Measurements from ENCODE around the gene CSTB.

Gene CSTB

DNA sequence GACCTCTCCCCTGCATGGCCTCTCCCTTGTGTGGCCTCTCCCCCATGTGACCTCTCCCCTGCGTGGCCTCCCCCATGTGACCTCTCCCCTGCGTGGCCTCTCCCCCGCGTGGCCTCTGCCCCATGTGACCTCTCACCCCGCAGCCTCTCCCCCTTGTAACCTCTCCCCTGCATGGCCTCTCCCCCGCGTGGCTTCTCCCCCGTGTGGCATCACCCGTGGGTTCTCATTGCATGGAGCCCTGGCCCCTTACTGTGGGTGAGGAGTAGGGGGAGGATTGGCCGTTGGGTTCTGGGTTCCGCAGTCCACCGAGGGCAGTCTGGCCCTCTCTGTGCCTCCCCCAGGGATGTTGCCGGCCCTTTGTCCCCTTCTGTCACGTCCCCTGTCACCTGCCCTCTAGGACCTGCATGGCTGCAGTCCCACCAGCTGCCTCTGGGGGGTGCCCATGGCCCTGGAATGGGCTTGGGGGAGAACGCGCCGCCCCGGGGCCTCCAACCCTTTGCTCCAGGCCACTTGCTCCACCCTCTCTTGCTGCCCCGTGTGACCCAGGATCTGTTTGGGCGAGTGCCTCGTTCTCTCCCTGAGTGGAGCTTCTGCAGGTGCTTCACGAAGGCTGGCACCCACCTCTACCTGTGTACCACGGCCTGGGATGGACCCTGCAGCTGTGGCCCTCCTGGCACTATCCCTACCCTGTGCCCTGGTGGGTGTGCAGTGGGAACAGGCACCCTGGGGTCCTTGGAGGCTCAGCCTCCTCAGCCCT, 34.6 kb upstream of the CSTB start:
- DNase-seq, result peak; percentile 51

DNA sequence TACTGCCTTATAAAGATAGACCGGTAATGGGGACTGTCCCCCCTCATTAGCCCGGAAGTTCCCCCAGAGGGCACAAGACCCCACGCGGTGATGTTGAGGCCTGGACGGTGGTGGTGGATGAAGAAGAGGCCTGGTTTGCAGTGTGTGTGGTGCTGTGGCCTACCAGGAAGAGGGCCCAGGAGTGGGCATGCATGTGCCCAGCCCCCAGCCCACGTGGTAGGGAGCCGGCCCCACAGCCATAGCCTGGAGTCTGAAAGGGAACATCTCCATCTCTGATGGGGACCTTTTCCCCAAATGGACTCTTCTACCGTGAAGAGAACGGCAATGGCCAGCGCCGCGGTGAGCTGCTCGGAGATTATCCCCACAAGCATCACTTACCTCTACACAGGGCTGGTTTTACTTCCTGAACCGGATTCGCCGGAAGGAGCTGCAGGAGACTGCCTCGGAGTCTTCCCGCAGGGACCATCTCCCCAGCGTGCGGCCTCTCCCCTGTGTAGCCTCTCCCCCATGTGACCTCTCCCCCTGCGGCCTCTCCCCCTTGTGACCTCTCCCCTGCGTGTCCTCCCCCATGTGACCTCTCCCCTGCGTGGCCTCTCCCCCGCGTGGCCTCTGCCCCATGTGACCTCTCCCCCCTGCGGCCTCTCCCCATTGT, 33.9 kb upstream of the CSTB start:
- no peak for DNase-seq

DNA sequence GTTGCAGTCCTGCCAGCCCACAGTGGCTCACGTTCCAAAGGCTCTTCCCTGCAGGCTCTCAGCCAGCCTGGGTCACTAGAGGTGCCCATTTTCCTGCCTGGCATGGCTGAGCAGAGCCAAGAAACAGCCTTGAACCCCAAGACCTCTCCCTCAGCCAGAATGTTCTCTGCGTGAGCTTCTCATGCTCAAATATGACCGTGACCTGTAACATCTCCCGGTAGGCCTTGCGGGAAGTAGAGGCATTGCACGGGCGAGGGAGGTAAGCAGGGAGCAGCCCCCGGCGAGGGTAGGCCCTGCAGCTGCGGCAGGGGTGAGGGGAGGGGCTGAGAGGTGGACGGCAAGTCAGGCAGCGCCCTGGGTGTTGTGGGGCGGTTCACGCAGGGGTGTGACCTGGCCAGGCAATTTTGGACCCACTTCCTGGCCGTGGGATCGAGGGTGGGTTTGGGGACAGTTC, 33.3 kb upstream of the CSTB start:
- no peak for DNase-seq

DNA sequence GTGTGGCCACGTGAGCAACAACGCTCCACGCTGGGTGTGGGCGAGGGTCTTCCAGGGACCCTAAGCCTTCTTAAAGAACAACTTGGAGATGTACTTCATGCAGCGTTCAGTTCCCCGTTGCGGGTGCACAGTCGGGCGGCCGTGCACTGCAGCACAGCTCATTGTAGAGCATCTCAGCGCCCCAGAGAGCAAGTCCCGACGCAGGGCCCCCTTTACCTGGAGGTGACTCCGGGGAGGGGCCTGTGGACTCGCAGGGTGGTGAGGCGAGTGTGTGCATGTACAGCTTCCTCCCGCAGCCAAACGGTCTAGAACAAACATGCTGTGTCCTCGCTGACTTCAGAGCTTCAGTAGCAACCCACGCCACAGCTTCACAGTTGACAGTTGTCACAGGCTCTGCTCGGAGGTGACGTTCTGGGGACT, 32.7 kb upstream of the CSTB start:
- no peak for DNase-seq

DNA sequence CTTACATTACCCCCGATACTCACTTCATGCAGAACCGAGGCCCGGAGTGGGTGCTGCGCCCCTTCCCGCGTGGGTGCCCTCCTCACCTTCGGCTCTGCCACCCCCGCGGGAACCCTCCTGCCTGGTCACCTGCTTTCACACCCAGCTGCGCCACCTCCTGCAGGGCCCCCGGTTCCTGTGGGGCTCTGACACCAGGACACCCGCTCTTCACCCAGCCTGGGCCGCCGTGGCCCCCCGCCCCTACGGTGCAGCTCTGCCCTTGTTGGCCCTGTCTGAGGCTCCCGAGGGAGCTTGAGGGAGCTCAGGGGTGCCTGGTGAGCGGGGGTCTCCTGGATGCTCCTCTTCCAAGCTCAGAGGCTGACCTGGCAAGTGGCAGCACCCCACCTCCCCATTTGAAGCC, 32.3 kb upstream of the CSTB start:
- DNase-seq, result no peak

DNA sequence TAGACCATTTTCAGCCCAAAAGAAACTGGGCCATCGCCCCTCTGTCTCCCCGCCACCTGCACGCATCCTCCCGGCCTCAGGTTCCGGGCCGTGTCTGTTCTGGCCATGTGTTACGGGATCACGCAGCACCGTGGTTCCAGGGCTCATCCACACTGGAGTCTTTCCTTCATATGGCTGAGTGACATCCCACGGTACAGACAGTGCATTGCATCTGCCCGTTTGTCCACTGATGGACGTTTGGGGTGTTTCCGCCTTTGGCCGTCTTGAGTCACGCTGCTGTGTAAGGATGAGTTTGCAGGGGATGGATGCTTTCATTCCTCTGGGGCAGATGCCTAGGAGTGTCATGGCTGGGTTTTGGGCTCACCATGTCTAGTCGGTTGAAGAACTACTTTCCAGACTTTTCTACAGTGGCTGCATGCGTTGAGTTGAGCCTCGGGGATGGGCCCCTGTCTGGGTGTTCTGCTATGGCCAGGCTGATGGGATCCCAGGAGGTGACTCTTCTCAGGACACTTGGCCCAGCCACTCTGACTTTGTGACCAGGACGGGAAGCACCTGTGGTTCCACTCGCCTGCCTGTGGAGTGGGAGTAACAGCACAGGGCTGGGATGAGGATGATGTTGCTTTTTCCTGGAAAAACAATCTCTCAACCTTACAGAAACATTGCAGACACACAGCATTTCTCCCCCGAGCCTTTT, 30.1 kb upstream of the CSTB start:
- DNase-seq, result no peak

DNA sequence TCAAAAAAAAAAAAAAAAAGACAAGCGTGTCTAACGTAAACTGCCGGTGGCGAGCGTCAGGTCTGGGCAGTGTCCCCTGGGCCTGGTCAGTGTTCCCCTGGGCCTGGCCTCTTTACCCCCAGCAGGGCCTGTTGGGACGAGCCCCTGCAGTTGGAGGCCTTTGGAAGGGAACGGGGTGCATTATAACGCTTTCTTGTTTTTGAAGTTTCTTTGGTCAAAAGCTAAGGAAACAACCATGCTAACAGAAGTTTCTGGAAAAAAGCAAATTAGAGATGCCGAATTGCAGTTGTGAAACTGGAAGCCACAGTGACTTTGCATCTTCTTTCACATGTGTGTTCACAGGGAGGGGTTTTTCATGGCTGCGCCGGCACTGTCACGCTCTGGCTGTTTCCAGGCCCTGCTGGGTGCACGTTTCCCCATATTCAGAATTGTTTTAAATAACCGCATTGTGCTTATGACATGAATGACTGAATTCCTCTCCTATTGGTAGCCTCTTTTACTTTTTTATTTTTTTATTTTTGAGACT, 29.2 kb upstream of the CSTB start:
- no peak for DNase-seq

DNA sequence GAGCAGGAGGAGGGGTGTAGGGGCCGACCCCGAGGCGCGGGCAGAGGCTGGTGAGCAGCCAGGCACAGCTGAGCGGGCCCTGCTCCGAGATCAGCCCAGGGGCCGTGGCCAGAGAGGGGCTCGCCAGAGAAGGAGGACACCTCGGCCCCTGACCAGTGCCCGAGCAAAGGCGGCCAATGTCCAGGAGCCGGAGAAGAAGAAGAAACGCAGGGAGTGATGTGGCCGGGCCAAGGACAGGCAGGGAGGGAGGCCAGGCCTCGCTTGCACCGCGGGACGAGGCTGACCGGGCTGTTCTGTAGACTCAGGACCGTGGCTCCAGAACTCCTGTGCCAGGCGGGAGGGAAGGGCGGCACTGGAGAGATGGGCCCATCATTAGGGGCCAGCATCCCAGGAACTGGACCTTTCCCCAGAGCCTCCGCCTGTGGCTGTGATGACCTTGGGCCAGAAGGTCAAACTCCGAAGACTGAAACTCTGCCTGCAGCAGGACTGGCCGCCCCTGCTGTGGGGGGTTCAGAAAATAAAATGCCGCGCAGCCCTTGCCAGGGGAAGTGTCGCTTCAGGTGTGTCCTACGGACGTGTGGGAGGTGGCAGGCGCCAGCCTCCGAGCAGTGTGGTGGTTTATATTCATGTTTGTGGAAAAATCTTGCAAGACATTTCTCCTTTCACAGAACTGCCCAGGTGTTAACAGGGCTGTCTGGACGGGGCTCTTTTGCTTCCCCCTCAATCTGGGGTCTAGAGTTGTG, 27.6 kb upstream of the CSTB start:
- DNase-seq, result no peak

DNA sequence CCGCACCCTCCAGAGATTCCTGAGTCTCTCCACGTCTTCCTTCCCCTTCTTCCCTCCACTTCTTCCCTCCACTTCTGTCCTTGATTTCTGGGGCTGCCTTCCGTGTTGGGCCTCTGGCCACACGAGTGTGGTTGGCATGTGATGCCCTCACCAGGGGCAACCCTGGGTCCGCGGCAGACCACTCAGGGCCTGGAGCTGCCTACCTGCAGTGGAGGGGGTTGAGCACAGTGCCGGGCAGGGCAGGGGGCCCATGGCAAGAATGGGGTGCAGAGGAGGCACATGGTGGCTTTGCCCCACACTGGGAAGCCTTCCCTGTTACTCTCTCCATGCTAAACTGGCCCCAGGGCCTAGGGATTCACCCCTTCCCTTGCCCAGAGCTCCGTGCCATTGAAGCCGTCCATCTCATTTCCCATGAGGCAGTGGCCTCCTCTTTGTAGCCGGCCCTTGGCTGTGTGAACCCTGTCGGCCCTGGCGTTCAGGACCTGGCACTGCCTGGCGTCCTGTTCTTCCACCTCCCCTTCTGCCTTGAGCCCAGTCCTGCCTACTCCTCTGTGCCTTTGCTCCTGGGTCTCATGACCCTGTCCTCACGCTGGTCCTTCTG, 26.7 kb upstream of the CSTB start:
- no peak for DNase-seq

DNA sequence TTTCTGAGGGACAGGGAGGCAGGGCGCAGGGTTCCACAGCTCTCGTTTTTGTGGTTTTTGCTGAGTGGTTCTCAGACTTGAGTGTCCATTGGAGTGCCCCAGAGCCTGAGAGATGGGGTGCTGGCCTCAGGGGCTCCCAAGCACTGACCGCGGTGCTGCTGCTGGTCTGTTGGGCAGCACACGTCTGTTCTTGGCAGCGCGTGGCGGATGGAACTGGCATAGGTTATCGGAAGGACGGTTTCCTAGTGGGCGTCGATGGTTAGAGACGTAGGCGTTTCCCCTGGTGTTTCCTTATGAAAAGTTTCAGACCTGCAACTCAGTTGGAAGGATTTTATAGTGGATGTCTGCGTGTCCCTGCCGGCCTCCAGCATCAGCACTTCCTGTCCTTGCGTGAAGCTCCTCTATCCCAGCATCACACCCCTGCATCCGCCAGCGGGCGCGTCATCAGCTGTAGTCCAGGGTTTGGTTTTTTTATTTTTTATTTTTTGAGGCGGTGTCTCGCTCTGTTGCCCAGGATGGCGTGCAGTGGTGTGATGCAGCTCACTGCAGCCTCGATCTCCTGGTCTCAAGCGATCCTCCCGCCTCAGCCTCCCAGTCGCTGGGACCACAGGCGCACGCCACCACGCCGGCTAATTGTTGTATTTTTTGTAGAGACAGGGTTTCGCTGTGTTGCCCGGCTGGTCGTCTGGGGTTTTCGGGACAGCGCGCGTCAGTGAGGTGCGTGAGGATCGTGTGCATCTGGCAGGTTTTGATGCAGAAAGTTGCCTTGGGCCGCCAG, 25.1 kb upstream of the CSTB start:
- DNase-seq, result no peak

DNA sequence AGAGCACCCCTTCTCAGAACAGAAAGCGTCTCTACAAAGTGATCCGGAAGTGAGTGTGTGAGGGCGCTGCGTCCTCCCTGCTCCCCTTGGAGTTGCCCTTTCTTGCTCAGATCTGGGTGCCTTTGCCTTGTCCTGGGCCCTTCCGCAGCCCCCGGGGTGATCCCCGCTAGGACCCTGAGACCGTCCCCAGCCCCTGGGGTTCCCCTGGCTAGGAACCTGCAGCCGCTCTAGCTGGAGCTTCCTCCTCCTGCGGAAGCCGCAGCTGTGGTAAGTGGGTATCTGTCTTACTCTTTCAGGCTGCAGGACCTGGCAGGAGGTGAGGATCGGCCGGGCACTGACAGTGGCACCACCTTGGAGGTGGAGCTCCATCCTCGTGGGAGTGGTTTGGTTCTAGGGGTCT, 24.5 kb upstream of the CSTB start:
- no peak for DNase-seq

DNA sequence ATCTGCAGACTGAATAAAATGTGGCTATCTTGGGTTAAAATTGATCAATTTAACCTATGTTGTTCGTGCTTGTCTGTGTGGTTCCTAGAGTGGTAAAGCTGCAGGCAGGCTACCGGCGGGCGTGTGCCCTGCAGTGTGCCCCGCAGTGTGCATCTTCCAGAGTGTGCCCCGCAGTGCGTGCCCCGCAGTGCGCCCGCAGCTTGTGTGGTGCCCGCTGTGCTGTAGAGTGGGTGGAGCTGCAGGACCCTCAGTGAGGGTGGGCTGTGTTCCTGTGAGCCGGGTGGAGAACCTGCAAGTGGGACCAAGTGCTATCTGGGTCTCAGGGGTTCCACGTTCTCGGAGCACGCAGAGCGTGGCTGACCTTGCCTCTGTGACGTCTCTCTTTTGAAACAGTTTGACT, 24.0 kb upstream of the CSTB start:
- DNase-seq, result no peak

DNA sequence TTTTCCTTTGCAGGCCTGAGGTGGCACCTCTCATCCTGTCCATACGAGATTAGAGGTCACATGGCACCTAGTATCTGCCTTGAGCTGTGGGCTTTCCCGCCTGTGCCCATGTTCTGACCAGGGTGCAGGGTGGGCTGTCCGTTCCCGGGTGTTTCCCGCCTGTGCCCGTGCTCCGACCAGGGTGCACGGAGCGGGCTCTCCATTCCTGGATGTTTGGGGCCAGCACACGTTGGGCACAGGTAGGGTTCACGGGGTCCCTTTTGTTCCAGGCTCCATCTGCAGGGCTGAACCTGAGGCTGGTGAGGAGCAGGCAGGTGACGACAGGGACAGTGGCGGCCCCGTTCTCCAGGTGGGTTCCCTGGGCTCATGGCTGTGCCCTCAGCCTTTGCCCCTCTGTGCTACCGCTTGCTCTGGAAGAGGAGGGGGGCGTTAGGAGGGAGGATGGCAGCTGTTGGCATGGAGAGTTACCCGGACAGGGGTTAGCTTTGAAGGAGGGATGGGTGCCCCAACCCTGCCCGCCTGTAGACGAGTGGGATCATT, 23.3 kb upstream of the CSTB start:
- DNase-seq, result no peak

DNA sequence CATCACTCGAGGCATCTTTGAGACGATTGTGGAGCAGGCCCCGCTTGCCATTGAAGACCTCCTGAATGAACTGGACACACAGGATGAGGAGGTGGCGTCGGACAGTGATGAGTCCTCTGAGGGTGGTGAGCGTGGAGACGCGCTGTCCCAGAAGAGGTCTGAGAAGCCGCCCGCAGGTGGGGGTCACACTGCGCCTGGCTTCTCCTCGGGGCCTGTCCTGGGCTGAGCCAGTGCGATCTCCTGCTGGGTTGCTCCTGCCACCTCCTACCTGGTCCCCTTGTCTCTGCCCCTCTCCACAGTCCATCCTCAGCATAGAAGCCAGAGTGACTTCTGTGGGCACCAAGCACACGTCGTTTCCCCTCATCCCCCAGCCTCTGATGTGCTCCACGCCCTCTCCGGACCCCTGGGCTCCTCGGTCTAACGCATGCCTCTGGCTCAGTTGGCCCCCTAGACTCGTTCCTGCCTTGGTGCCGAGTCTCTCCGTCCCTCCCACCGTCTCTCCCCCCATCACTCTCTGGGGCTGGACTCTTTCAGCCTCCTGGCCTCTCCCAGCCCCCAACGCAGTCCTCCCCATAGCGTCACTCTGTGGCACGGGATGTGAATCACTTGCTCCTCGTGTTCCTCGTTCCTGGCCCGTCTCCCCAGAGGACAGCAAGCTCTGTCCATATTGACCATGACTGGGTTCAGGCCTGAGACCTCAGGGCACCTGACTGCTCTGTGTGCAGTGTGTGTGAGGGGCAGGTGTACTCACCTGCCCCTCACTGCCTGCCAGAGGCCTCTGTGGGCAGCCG, 22.0 kb upstream of the CSTB start:
- DNase-seq, result no peak

DNA sequence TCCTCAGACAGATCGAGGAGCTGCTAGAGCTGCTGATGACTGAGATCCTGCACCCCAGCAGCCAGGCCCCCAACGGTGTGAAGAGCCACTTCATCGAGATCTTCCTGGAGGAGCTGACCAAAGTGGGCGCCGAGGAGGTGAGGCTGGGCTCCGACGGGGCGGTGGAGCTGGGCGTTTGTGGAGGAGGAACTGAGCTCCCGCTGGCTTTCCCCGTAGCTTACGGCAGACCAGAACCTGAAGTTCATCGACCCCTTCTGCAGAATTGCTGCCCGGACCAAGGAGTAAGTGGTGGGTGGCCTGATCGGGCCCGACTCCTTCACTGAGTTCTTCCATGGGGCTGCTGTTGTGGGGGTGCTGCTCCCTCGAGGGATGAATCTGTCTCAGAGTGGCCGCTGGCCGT, 21.3 kb upstream of the CSTB start:
- no peak for DNase-seq

DNA sequence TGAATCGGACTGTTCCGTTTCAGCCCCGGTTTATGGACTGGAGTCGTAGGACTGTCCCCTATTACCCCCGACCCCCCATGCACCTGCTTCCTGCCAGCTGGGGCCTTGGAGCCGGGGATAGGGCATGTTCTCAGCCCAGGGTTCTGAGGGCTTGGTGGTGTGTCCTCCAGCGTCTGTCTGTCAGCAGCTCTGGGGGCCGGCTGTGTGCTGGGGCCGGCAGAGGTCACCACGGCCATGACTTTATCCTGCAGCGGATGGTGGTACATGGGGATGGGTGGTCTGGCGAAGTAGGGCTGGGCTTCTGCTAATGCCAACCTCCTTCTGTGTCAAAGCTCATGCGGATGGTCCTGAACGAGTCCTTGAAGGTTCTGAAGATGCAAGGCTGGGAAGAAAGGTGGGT, 18.7 kb upstream of the CSTB start:
- no peak for DNase-seq

DNA sequence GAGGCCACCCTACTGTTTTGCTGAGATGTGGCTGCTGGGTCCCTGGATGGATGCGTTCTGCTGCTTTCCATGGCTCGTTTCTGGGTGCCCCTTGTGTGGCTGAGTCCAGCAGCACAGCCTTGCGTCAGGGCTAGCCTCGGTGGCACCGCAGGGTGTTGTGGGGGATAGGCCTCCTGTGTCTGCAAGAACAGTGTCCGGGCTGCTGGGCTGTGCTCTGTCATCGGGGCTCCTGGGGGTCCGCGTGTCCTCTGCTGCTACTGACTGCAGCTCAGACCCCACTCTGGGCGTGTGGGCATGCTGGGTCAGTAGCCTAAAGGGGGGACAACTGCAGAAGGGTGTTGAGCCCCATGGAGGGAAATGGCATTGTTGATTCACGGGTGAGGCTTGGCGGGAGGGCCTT, 18.2 kb upstream of the CSTB start:
- DNase-seq, result no peak

DNA sequence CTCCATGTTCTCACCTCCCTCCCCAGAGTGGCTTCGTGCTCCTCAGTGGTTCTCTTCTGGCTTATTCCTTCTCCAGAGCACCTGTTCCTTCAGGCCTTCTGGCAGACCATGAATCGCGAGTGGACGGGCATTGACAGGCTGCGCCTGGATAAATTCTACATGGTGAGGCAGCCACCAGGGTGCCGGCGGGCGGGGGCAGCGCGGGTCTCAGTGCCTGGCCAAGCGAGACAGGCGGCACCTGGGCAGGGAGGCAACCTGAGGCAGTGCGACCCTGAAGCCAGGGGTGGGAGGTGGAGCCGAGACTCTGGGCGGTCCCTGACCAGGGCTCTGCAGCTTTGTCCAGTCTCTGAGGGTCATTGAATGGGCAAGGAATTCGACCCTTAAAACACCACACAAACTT, 17.1 kb upstream of the CSTB start:
- no peak for DNase-seq

DNA sequence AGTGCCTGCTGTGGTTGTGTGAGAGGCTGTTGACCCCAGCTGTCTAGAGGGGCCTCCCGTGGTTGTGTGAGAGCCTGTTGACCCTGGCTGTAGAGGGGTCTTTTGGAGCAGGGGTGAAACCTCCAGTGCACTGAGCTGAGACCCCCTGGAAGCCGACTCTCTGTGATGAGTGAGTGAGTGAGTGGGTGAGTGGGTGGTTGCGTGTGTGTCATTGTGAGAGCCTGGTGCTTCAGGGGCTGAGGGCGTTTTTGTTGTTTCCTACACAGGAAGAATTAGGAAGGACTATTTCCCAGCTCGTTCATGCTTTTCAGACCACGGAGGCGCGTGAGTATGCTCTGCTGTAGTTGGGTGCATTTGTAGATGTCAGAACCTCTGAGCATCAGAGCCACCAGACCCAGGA, 16.3 kb upstream of the CSTB start:
- no peak for DNase-seq

DNA sequence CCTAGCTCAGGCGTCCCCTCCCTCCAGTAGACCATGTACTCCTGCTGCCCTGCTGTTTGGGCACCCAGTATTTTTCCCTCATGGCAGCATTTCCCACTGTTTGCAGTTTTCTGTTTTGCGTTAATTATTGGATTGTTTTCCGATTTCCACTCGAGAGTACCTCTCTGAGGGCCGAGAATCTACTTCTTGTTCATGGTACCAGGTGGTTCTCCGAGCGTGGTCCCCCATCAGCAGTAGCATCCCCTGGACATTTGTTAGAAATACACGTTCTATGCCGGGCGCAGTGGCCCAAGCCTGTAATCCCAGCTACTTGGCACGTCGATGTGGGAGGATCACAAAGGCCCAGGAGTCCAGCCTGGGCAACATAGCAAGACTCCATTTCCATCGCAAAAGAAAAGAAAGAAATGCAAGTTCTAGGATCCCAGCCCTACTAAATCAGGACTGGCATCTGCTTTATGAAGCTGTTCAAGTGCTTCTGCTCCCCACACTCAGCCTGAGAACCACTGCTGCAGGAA, 14.0 kb upstream of the CSTB start:
- no peak for DNase-seq

Data from activated gamma-delta T cell (primary cell).